GM21447 (cell line): ENCODE data around the gene MBD2.

Experiments used
- ATAC-seq: cut with Tn5 transposase; IDR thresholded peaks from one replicate; pipeline ENCODE4 v1.9.1; 2021; ENCODE audit not compliant: unreplicated experiment

Gene MBD2

GRCh38 chr18:54203914-54204313 is 20.6 kb downstream of the MBD2 start:
- peak; percentile 65 for ATAC-seq

DNA sequence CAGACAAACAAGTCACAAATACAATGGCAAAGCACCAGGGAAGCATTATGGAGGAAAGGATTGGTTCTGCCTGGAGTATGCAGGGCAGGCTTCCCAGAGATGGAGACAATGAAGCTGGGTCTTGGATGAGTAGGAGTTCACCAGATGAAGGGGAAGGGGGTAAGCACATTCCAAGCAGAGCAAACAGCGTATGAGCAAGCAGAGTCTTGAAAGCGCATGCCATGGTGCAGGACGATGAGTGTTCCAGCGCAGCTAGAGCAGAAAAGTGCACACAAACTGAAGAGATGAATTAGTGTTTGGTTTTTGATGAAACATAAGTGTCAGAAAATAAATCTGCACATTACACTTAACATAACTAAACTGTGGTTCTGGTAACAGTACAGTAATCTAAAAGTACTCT is 21.6 kb downstream of the MBD2 start:
- no peak for ATAC-seq

DNA sequence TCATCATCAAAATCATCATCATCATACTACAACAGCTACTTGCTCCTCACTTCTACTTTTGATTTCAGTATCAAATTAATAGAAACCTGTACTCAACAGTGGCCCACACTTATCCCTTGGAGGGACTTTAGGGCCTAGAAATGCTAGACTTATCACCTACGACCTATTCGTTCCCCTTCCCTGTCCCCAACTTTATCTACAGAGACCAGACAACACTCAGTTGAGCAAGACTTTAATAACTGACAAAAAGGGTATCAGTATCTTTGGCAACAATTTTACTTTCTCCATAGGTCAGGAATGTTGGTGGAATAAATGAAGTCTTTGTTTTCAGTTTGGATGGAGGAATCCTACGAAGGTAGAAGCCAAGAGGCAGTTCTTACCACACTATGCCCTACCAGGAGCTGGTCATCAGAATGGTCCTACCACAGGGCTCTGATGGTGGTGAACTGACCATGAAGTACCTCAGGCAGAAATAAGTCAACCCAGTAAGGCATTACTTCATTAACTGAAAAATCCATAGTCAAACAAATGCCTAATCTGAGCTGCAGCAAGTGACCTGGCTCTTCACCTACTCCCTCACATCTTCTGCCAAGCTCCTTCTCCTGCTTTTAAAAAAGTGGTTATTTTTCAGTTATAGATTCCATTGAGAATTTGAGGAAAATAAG is 26.6 kb downstream of the MBD2 start:
- ATAC-seq, result no peak

GRCh38 chr18:54193786-54194185 is 30.7 kb downstream of the MBD2 start:
- no peak for ATAC-seq

GRCh38 chr18:54192900-54193299 is 31.6 kb downstream of the MBD2 start:
- ATAC-seq, result no peak

DNA sequence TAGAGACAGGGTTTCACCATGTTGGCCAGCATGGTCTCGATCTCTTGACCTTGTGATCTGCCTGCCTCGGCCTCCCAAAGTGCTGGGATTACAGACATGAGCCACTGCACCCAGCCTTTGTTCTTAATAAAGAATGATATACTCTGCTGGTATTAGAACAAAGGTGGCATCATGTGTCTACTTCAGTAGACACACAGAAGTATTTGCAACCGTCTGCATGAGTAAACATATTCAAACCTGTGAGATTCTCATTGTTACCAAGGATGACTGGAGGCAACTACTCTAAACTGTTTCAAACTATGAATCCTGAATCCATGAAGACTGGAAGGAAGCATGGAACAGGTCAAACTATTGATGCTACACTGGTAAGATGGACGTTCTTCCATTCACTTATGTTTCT is 32.1 kb downstream of the MBD2 start:
- no peak for ATAC-seq

DNA sequence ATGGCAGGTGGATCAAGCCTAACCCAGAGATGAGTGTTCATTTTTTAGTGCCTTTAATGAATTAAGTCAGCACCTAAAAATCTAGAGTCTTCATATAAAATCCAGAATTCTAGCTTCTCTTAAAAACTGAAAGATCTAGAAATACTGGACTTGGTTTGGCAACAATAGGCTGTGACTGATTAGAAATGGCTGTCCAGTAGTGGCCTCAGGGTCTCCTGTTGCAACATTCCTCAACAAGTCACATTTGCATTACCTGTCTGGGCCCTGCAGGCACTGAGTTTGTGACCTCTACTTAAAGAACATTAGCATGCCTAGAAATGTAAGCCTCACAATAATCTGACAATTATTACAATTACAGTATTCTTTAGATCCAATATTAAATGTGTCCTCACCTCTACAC is 33.1 kb downstream of the MBD2 start:
- no peak for ATAC-seq

DNA sequence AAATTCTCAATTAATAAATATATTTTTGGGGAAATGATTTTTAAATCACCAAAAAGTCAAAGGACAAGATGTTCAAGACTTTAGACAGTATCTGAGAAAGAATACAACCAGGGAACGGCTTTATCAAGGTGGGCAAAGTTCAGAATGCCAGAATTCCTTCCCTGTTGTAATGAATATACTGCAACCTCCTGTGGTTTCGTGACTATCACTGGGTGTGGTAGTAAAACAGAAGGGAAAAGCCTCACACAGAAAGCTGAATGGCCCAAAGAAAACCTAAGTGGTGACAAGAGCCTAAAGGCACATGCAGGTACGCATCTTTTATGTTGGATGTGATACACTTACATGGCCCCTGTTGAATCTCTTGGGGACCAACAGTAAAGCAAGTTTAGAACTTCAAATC is 37.1 kb downstream of the MBD2 start:
- no peak for ATAC-seq

DNA sequence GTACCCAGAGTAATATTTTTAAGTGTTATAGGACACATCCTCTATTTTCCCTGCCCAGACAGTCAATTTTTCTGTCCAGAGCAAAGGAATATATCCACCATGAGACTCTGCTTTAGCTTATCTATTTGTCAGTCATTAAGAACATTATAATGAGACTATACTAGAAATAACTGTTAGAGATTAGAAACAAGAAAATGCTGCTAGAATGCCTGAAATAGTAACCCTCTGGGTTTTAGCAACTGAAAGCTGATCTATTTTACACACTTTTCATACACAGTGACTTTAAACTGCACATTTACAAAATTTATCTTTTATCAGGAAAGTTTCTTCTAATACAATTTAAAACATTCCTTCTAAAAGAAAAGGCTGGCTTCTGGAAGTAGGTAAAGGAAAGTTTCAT is 39.6 kb downstream of the MBD2 start:
- ATAC-seq, result no peak

GRCh38 chr18:54183390-54183789 is 41.1 kb downstream of the MBD2 start:
- ATAC-seq, result no peak

DNA sequence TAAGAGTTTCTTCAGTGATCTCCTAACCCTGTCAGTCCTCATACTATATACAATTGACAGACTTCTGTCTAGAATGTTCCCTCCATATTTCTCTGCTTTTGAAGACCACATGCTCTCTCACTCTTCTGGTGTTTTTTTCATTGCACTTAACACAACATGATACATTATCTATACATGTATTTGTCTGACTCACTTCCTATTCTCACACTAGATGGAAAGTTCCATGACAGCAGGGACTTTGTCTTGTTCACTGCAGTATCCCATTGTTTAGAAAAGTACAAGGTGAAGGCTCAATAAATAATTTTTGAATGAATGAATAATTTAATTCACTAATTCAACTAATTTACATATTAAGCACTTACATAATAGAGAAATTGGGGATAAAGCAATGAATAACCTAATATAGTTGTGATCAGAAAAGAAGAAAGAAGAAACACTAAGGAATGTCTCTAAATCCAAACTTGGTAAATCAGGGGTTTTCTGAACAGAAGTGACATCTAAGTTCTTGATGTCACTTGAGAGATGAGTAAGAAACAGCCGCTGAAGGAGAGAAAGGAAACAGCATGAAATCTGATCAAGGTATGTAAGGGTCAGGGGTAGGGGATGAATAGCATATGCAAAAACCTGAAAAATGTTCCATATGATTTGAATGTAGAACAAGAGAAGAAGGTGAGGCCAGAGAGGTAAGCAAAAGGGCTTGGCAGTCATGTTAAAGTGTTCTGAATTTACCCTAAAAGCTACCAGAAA is 42.4 kb downstream of the MBD2 start:
- peak; percentile 59 for ATAC-seq

- ATAC-seq, result peak; percentile 71
These were observed 50.4 kb downstream of the MBD2 start for GRCh38 chr18:54173980-54174630.

- ATAC-seq, result no peak
These were observed 51.2 kb downstream of the MBD2 start for GRCh38 chr18:54173250-54173649.

DNA sequence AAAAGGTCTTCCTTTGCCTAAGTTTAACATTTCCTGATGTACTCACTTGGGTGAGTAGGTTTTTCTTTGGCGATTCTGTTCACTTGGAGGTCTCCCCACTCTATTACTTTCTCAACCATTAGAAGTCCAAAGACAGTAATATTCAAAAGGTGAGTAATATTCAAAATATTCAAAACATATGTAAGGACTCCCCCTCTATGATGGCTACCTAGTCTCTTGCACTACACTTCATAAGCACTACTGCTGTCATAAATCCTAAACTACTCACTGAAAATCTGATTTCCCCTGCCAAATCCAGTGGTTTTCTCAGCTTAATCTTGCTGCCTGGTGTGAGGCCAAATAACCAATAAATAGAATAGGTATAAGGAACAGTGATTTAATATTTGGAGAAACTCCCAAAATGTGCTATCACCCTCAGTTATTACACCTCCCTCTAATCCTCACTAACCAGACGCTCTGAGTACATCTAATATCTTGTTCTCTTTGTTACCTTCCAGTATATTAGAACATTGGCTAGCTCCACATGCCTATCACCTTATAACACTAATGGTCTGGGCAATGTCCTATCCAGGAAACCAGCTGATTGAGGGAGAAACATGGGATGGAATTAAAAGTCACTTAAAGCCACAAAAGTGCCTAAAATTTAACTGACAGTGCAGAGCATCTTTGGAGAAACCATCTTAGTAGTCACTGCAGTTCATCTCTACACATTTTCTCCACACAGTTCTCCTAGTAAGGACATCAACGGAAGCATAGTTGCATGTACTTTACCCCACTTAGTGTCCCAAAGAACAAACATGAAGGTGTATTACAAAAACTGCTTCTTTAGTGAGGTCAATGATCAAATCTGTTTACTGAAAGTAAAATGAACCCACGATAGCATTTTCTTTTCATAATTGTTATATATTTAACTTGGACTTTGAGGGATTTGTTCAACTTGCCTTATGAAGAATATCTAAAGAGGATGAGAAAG is 54.8 kb downstream of the MBD2 start:
- no peak for ATAC-seq

DNA sequence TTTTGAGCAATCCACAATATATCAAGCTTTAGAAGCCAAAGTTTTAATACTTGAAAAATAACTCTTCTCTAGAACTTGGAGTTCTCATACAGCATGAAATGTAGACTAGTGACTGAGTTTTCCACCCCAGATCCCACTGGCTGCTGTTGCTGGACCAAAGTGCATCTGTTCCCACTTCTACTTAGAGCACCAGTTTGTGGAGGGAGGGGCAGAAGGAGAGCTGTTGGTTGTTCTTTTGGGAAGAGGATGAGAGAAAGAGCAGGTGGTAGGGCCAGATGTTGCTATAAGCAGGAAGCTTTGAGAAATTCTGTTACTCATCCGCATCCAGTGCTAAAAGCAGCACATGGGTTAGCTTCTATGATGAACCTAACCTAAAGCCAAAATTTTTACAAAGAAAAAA is 59.0 kb downstream of the MBD2 start:
- no peak for ATAC-seq

GRCh38 chr18:54163453-54163852 is 61.0 kb downstream of the MBD2 start:
- no peak for ATAC-seq

- no peak for ATAC-seq
These were observed 62.0 kb downstream of the MBD2 start for GRCh38 chr18:54162431-54162830.

GRCh38 chr18:54161267-54161666 is 63.2 kb downstream of the MBD2 start:
- ATAC-seq, result no peak

DNA sequence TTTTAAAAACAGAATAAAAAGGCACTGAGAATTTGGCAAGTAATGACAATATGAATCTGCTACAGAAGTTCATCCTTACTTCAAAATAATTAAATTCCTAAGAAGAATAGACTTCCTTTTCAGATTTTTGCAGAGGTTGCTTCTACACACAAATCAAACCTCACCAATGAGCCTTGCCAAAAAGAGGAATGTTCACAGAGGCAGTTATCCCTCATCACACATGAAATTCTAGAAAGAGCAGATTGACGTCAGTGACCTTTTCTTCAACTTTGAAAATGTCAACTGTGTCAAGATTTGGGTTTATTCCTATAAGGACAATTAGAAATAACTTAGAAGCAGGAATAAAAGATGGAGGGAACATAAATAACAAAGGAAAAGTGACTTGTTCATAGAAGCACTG is 64.6 kb downstream of the MBD2 start:
- no peak for ATAC-seq

DNA sequence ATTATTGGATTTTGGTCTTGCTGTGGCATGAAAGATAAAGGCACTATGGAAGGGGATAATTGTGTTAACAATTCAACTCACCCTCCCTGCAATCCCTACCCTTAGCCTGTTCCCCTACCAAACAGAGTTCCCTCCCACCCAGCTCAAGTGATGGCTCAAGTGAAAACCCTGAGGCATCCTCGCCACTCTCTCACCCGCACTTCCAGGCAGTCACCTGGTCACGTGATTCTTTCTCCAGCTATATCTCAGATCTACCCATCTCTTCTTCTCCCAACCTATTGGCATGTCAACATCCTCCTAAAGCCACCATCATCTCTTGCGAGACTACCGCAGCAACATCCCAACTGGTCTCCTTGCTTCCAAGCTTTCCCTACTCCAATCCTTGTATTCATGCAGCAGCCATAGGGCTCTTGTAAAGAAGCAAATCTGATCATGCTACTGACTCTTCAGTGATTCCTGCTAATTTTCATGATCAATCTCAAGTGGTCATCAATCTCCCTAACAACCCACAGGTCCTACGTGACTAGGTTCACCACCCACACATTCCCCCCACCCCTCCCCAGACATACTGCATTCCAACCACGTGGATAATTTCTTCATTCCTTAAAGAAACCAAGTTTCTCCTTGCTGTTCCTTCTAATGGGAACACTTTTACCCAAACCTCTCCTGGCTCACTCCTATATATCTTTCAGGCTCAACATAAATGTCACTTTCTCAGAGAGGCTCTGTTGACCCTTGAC is 66.7 kb downstream of the MBD2 start:
- no peak for ATAC-seq
